Measurements from ENCODE around the gene STIMATE. TPM values are rescaled to one million over a fixed set of nuclear protein-coding genes. Genes with fewer than 3 reads are reported as not detected.
A peak's percentile ranks its signal among the peaks of the same experiment; 100 is the strongest.

STIMATE gene
- total and polyA plus RNA-seq, 2 of the 4 experiments (the other 2 are of a cell fraction), result 10.6 to 17.8 TPM

- H3K4me2 ChIP-seq (ENCODE audit: low read depth, low read length), result peak overlapping the region; percentile 61
- dilution Hi-C loops (cut with HindIII; ENCODE audit: low sequenced_read_pairs, unreplicated experiment), result no loop called here
- TF ChIP-seq RAD21 (IDR thresholded peaks at IDR 0.05; ENCODE audit: low read length) (no peak), MXI1 (IDR thresholded peaks at IDR 0.05; ENCODE audit: borderline replicate concordance, low read depth, low read length) (peak; percentile 91)
- H2AK5ac ChIP-seq (ENCODE audit: low read depth, low read length), result no peak overlapping the region
- no peak overlapping the region for H3K9ac ChIP-seq (ENCODE audit: low read depth, low read length)
- H3K14ac ChIP-seq (replicated peaks; ENCODE audit: low read depth, low read length), result no peak overlapping the region
- H4K8ac ChIP-seq (ENCODE audit: low read depth in 2 of 2, low read length in 2 of 2), result no peak overlapping the region
- H3K56ac ChIP-seq (ENCODE audit: extremely low read depth, insufficient read depth, low read length), result no peak overlapping the region
- no peak overlapping the region for H3K23ac ChIP-seq (ENCODE audit: low read depth, low read length)
- no CpG with 5 or more reads among the region's 2 CpGs for WGBS, 2 experiments (ENCODE audit: extremely low coverage in 2 of 2, insufficient read length in 1 of 2)
- no peak overlapping the region for H2AFZ ChIP-seq (replicated peaks; ENCODE audit: low read length, poor library complexity)
- H3K79me1 ChIP-seq (ENCODE audit: low read depth in 1 of 2, low read length in 2 of 2), result peaks cover 43 to 84% of the 10 kb centered on the region in 2 experiments
- peak; percentile 64 for DNase-seq
- H3K4me3 ChIP-seq (ENCODE audit: insufficient read depth, low read depth, low read length), result no peak overlapping the region
- H3K27me3 ChIP-seq (ENCODE audit: control insufficient read depth, insufficient read depth, low read length), result no peaks in the 10 kb centered on the region
- no peak overlapping the region for H2BK15ac ChIP-seq (ENCODE audit: low read depth, low read length)
- no peak overlapping the region for H4K91ac ChIP-seq (ENCODE audit: insufficient read depth, low read depth, low read length)
- in situ Hi-C loops (cut with MboI; ENCODE audit: low sequenced_read_pairs), result no loop called here
- no peaks in the 10 kb centered on the region for H3K36me3 ChIP-seq (ENCODE audit: control insufficient read depth, insufficient read depth, low read length)
- H3K27ac ChIP-seq (ENCODE audit: insufficient read depth, low read length), result peak overlapping the region; percentile 69; the same call in 1 of the 2 replicates
- no peak overlapping the region; the same call in 1 of the 2 replicates for H3K18ac ChIP-seq (ENCODE audit: low read depth, low read length)
- no TSS peak for BruUV-seq (replicated peaks)
- H4K5ac ChIP-seq (ENCODE audit: low read depth, low read length), result no peak overlapping the region
- CTCF ChIA-PET, result interaction anchor here (1.0 to 2.5 kb wide), 3 partner anchors 10 to 43 kb away, joined by 3 to 7 read pairs (median 5); no protein-coding TSS in a partner anchor
- H3K4ac ChIP-seq (ENCODE audit: low read depth, low read length), result no peak overlapping the region
- intact Hi-C loops (cut with micrococcal nuclease), result no loop called here
- H2BK5ac ChIP-seq (ENCODE audit: low read depth, low read length, poor library complexity, severe bottlenecking), result no peak overlapping the region
- peaks cover 7% of the 10 kb centered on the region; the same call in 1 of the 2 replicates for H4K20me1 ChIP-seq (ENCODE audit: insufficient read depth, low read length)
- H3K4me1 ChIP-seq (ENCODE audit: control insufficient read depth, insufficient read depth, low read length), result peaks cover 18% of the 10 kb centered on the region
- POLR2A ChIA-PET (ENCODE audit: unreplicated experiment), result no interaction called here
- peak; percentile 89 for ATAC-seq (ENCODE audit: low read depth)
- H3K9me3 ChIP-seq (ENCODE audit: control insufficient read depth, insufficient read depth, low read length), result no peaks in the 10 kb centered on the region
- no peak overlapping the region for H2BK120ac ChIP-seq (ENCODE audit: low read depth, low read length)
- no peak overlapping the region for H2BK20ac ChIP-seq (ENCODE audit: low read depth, low read length)
- H2AK9ac ChIP-seq (replicated peaks; ENCODE audit: low read depth, low read length, poor library complexity), result no peak overlapping the region
- H3K9me1 ChIP-seq (ENCODE audit: insufficient read depth, low read length), result peaks cover 33% of the 10 kb centered on the region
Measured at GRCh38 chr3:52891615-52892081, 5.7 kb downstream of the STIMATE start.

All from IMR-90 (cell line).